ENCODE measurements around the gene CEP131.

- no peak for TF ChIP-seq TAF1 (IDR thresholded peaks at IDR 0.05; ENCODE audit: low read depth, low read length)
- TF ChIP-seq PAX5 (IDR thresholded peaks at IDR 0.05; ENCODE audit: insufficient read depth, low read length, severe bottlenecking) = no peak
- TF ChIP-seq POLR2A (IDR thresholded peaks at IDR 0.05; ENCODE audit: low read depth, low read length) = no peak
- TF ChIP-seq SPI1 (IDR thresholded peaks at IDR 0.05; ENCODE audit: low read depth, low read length) = no peak
Observed at GRCh38 chr17:81199482-81199830, 23.3 kb downstream of the CEP131 start.

Measured in GM12891 (cell line).